Measurements from ENCODE around the gene INO80B. TPM values are rescaled to one million over a fixed set of nuclear protein-coding genes. Genes with fewer than 3 reads are reported as not detected.

INO80B gene
- total and polyA plus RNA-seq, 9 of the 15 experiments (the other 6 are each of a cell fraction or from before 2014, with no cell fraction given) = 0.41 to 22.6 (median 9.0) TPM

GRCh38 chr2:74454654-74455511 is at the start of gene INO80B (continued):
- TF ChIP-seq ZMIZ1 (IDR thresholded peaks at IDR 0.05; ENCODE audit: low read depth in 2 of 2, low read length in 2 of 2) (peak in 1 of 2 experiments; percentile 51; a peak in 1 of 4 replicates), KLF1 (tag; IDR thresholded peaks at IDR 0.05) (peak; percentile 81), KLF13 (tag; IDR thresholded peaks at IDR 0.05; ENCODE audit: borderline replicate concordance, low read depth) (peak; percentile 100)

- intact Hi-C loops (cut with micrococcal nuclease) = no loop called here
- Histone ChIP-seq H2AFZ (ENCODE audit: low read depth, low read length) (no peak overlapping the region), H3K27ac (ENCODE audit: extremely low read depth, low read depth, low read length) (no peak overlapping the region), H3K36me3 (ENCODE audit: control insufficient read depth, insufficient read depth, low read length) (no peaks in the 10 kb centered on the region), H4K20me1 (replicated peaks; ENCODE audit: control insufficient read depth, insufficient read depth, low read length) (no peaks in the 10 kb centered on the region), H3K9me1 (ENCODE audit: control insufficient read depth, insufficient read depth, low read length) (no peaks in the 10 kb centered on the region), H3K4me3 (no peak overlapping the region), H3K4me2 (ENCODE audit: insufficient read depth, low read length) (no peak overlapping the region), H3K9me3 (replicated peaks; ENCODE audit: control insufficient read depth, insufficient read depth, low read depth, low read length) (no peaks in the 10 kb centered on the region), H3K9ac (ENCODE audit: insufficient read depth in 1 of 2, low read depth in 2 of 2, low read length in 2 of 2) (no peak overlapping the region), H3K27me3 (ENCODE audit: control insufficient read depth in 2 of 2, insufficient read depth in 2 of 2, low read length in 2 of 2) (peaks cover 0 to 6% of the 10 kb centered on the region in 2 experiments; a peak in 1 of 5 replicates), H3K4me1 (replicated peaks in 1 of 2; ENCODE audit: control insufficient read depth in 2 of 2, insufficient read depth in 2 of 2, low read length in 2 of 2) (peaks cover 0 to 3% of the 10 kb centered on the region in 2 experiments; a peak in 2 of 5 replicates), H3K79me2 (ENCODE audit: control insufficient read depth, insufficient read depth, low read length) (no peaks in the 10 kb centered on the region)
- no TSS peak for BruUV-seq (replicated peaks)
- DNase-seq (ENCODE audit: extremely low read depth in 1 of 4, low spot score in 3 of 4) = no peak
- peak; percentile 11 for FAIRE-seq
- CTCF ChIA-PET (ENCODE audit: low intra/inter-chr PET ratio) = no interaction called here
- no peak for ATAC-seq
- in situ Hi-C loops (cut with MboI) = no loop called here
- POLR2A ChIA-PET = interaction anchor here (0.7 kb wide), 1 partner anchor 960 kb away, joined by 3 read pairs; no protein-coding TSS in a partner anchor
- TF ChIP-seq ATF3 (IDR thresholded peaks at IDR 0.05) = no peak
- TF ChIP-seq ATF3 (CRISPR knock-in tag; conservative IDR thresholded peaks at IDR 0.05) = no peak
- no peak for TF ChIP-seq SMARCA5 (IDR thresholded peaks at IDR 0.05)
- TF ChIP-seq ZNF655 (CRISPR knock-in tag; IDR thresholded peaks at IDR 0.05) = no peak
- 0 out of 2 replicates have a peak, but pooled peaks have one; percentile 4 for TF ChIP-seq NFE2 (IDR thresholded peaks at IDR 0.05; ENCODE audit: low read depth)
- TF ChIP-seq C11orf30 (IDR thresholded peaks at IDR 0.05; ENCODE audit: low read depth) = 0 out of 2 replicates have a peak, but pooled peaks have one; percentile 15
- TF ChIP-seq PKNOX1 (IDR thresholded peaks at IDR 0.05) = no peak
- no peak for TF ChIP-seq NR2F6 (CRISPR knock-in tag; IDR thresholded peaks at IDR 0.05)
- no peak for TF ChIP-seq MEF2D (tag; conservative IDR thresholded peaks at IDR 0.05; ENCODE audit: low read depth)
- TF ChIP-seq ZNF668 (CRISPR knock-in tag; IDR thresholded peaks at IDR 0.05) = no peak
- TF ChIP-seq ZNF766 (CRISPR knock-in tag; conservative IDR thresholded peaks at IDR 0.05) = no peak; the same call in 1 of the 2 replicates
These were observed 48.9 kb upstream of the INO80B start for GRCh38 chr2:74406035-74406434.

Data from K562 (cell line).